NCI-H69 (cell line): ENCODE measurements around the gene SLC27A2.
A peak's percentile ranks its signal among the peaks of the same experiment; 100 is the strongest.
"Not testable (repeated sequence)": the region's sequence is repeated elsewhere in the genome, so short reads cannot be mapped to it uniquely, and the experiment has no call there.

Experiments used
- DNase-seq: peaks from one replicate; lab custom pipeline; 2025; lab: John Stamatoyannopoulos, UW

Gene SLC27A2

GRCh38 chr15:50163719-50164410 lies 18.1 kb upstream of the SLC27A2 start:
- DNase-seq = no peak

- DNase-seq = no peak
Observed at GRCh38 chr15:50164458-50164857, 17.5 kb upstream of the SLC27A2 start.

GRCh38 chr15:50166216-50166615 lies 15.8 kb upstream of the SLC27A2 start:
- no peak for DNase-seq

- DNase-seq = no peak
Observed at GRCh38 chr15:50167110-50167509, 14.9 kb upstream of the SLC27A2 start.

GRCh38 chr15:50168379-50168778 lies 13.6 kb upstream of the SLC27A2 start:
- DNase-seq = no peak

- DNase-seq = peak; percentile 8
Observed at GRCh38 chr15:50168783-50169411, 13.1 kb upstream of the SLC27A2 start.

- DNase-seq = not testable (repeated sequence)
Observed at GRCh38 chr15:50172360-50172895, 9.6 kb upstream of the SLC27A2 start.

GRCh38 chr15:50176869-50177268 lies 5.1 kb upstream of the SLC27A2 start:
- no peak for DNase-seq

GRCh38 chr15:50180091-50180490 lies 1.9 kb upstream of the SLC27A2 start:
- DNase-seq = no peak

GRCh38 chr15:50180582-50180981 lies 1.4 kb upstream of the SLC27A2 start:
- DNase-seq = no peak

- peak; percentile 71 for DNase-seq
Observed at GRCh38 chr15:50181201-50181968, 611 bp upstream of the SLC27A2 start.

GRCh38 chr15:50182219-50183013 lies 420 bp downstream of the SLC27A2 start:
- peak; percentile 82 for DNase-seq

GRCh38 chr15:50183112-50183794 lies 1.3 kb downstream of the SLC27A2 start:
- peak; percentile 28 for DNase-seq

GRCh38 chr15:50184863-50185504 lies 3.0 kb downstream of the SLC27A2 start:
- DNase-seq = no peak

GRCh38 chr15:50186090-50186489 lies 4.1 kb downstream of the SLC27A2 start:
- no peak for DNase-seq

- DNase-seq = no peak
Observed at GRCh38 chr15:50186752-50187151, 4.8 kb downstream of the SLC27A2 start.

- no peak for DNase-seq
Observed at GRCh38 chr15:50187525-50187924, 5.5 kb downstream of the SLC27A2 start.

GRCh38 chr15:50187997-50188396 lies 6.0 kb downstream of the SLC27A2 start:
- DNase-seq = no peak

- DNase-seq = not testable (repeated sequence)
Observed at GRCh38 chr15:50188793-50189192, 6.8 kb downstream of the SLC27A2 start.

GRCh38 chr15:50189633-50190032 lies 7.6 kb downstream of the SLC27A2 start:
- no peak for DNase-seq

GRCh38 chr15:50190166-50190570 lies 8.2 kb downstream of the SLC27A2 start:
- no peak for DNase-seq
